MM.1S (cell line): ENCODE measurements around the gene FASTK.

Experiments
- EZH2 ChIP-seq: fragments of 300-600 bp; sonication (generic); optimal IDR thresholded peaks from 2 replicates; pipeline ENCODE3; 2017; ENCODE audit warnings: low read depth, mild to moderate bottlenecking, antibody characterized with exemption, low read length, mixed read lengths
- EZH2phosphoT487 ChIP-seq: fragments of 300-600 bp; sonication (generic); IDR thresholded peaks from 2 replicates; pipeline ENCODE4 v1.6.1; 2018; ENCODE audit warnings: antibody characterized with exemption, low read length
- TF ChIP-seq, protein P1 (sequence below): fragments of 300-600 bp; sonication (generic); IDR thresholded peaks from 2 replicates; pipeline ENCODE4 v1.5.1; 2016; ENCODE audit warnings: antibody characterized with exemption, low read length, mixed read lengths

GRCh38 chr7:151110236-151110940 lies 29.8 kb upstream of the FASTK start:
- TF ChIP-seq, protein P1, sequence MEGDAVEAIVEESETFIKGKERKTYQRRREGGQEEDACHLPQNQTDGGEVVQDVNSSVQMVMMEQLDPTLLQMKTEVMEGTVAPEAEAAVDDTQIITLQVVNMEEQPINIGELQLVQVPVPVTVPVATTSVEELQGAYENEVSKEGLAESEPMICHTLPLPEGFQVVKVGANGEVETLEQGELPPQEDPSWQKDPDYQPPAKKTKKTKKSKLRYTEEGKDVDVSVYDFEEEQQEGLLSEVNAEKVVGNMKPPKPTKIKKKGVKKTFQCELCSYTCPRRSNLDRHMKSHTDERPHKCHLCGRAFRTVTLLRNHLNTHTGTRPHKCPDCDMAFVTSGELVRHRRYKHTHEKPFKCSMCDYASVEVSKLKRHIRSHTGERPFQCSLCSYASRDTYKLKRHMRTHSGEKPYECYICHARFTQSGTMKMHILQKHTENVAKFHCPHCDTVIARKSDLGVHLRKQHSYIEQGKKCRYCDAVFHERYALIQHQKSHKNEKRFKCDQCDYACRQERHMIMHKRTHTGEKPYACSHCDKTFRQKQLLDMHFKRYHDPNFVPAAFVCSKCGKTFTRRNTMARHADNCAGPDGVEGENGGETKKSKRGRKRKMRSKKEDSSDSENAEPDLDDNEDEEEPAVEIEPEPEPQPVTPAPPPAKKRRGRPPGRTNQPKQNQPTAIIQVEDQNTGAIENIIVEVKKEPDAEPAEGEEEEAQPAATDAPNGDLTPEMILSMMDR: no peak
- no peak for TF ChIP-seq EZH2
- no peak for TF ChIP-seq EZH2phosphoT487
